HepG2 (cell line): ENCODE results near the gene RLN3. TPM values are rescaled to one million over a fixed set of nuclear protein-coding genes. Genes with fewer than 3 reads are reported as not detected.

Source experiments
- ETV6 ChIP-seq: sonication (generic); formaldehyde crosslinking; conservative IDR thresholded peaks from 2 replicates; pipeline ENCODE4 v1.4.0; 2020; ENCODE audit warnings: missing genetic modification reagents
- HNRNPL ChIP-seq: fragments of 200-400 bp; formaldehyde crosslinking; IDR thresholded peaks from 2 replicates; pipeline ENCODE4 v1.6.1; 2017; ENCODE audit warnings: mild to moderate bottlenecking, low read depth, low read length
- NCOA1 ChIP-seq: sonication (generic); formaldehyde crosslinking; IDR thresholded peaks from 2 replicates; pipeline ENCODE4 v1.9.0; 2021; ENCODE audit warnings: missing genetic modification reagents
- NFAT5 ChIP-seq: sonication (generic); formaldehyde crosslinking; IDR thresholded peaks from 2 replicates; pipeline ENCODE4 v1.4.0; 2020; ENCODE audit warnings: missing genetic modification reagents
- NR1H2 ChIP-seq: sonication (generic); formaldehyde crosslinking; IDR thresholded peaks from 2 replicates; pipeline ENCODE4 v1.8.1; 2022; ENCODE audit warnings: low read depth, missing genetic modification reagents, borderline replicate concordance
- ONECUT2 ChIP-seq: sonication (generic); formaldehyde crosslinking; IDR thresholded peaks from 2 replicates; pipeline ENCODE4 v1.4.0; 2020; ENCODE audit warnings: missing genetic modification reagents
- PAWR ChIP-seq: sonication (generic); formaldehyde crosslinking; IDR thresholded peaks from 2 replicates; pipeline ENCODE4 v1.4.0; 2020; ENCODE audit warnings: missing genetic modification reagents, mild to moderate bottlenecking, borderline replicate concordance
- PTBP1 ChIP-seq: fragments of 200-400 bp; formaldehyde crosslinking; IDR thresholded peaks from 2 replicates; pipeline ENCODE4 v1.6.1; 2018; ENCODE audit warnings: low read length, low read depth; ENCODE audit not compliant: poor library complexity, severe bottlenecking
- SMAD3 ChIP-seq: sonication (generic); formaldehyde crosslinking; IDR thresholded peaks from 2 replicates; pipeline ENCODE4 v1.4.0; 2020; ENCODE audit warnings: missing genetic modification reagents
- ZFY ChIP-seq: sonication (generic); formaldehyde crosslinking; IDR thresholded peaks from 2 replicates; pipeline ENCODE4 v1.4.0; 2020; ENCODE audit warnings: missing genetic modification reagents
- ZNF20 ChIP-seq: sonication (generic); formaldehyde crosslinking; IDR thresholded peaks from 2 replicates; pipeline ENCODE4 v1.4.0; 2020; ENCODE audit warnings: mild to moderate bottlenecking, moderate library complexity, missing genetic modification reagents
- ZNF296 ChIP-seq: sonication (generic); formaldehyde crosslinking; conservative IDR thresholded peaks from 2 replicates; pipeline ENCODE4 v1.5.0; 2020; ENCODE audit warnings: mild to moderate bottlenecking, missing genetic modification reagents
- ZNF816 ChIP-seq: sonication (generic); formaldehyde crosslinking; IDR thresholded peaks from 2 replicates; pipeline ENCODE4 v1.8.0; 2022; ENCODE audit warnings: missing genetic modification reagents, mild to moderate bottlenecking, borderline replicate concordance
- polyA plus RNA-seq, 8 experiments: library from polyadenylated mRNA; depleted of rRNA in 3 of 8; stranded (reverse) in 7 of 8; unstranded in 1 of 8; fragments of >200 nt; fragmentation: Illumina TruSeq in 4 of 8; extraction: Trizol in 4 of 8; gene quantifications; 2 replicates each; pipeline versions ENCODE4 v1.2.1 to v1.2.3, GENCODE V29; 2011 to 2016; ENCODE audit warnings: low read depth in 4 of 8, missing spikeins in 1 of 8, mixed read lengths in 1 of 8; ENCODE audit not compliant: insufficient read depth in 1 of 8
- total RNA-seq, 5 experiments: library from RNA; depleted of rRNA; stranded (reverse); fragments of >200 nt; fragmentation: Illumina TruSeq; extraction: Trizol; gene quantifications; 2 replicates each; pipeline ENCODE4 v1.2.3, GENCODE V29; 2016; ENCODE audit warnings: low read depth in 1 of 5
- TF ChIP-seq, protein P1 (sequence below), 2 experiments: sonication (generic) in 1 of 2; formaldehyde crosslinking in 1 of 2; IDR thresholded peaks; 2 replicates each; pipeline versions ENCODE4 v1.4.0 to v1.6.1; 2016 to 2020; ENCODE audit warnings: borderline replicate concordance in 1 of 2, low read depth in 1 of 2, mild to moderate bottlenecking in 1 of 2, missing genetic modification reagents in 1 of 2
- TF ChIP-seq, protein P2 (sequence below): sonication (generic); formaldehyde crosslinking; IDR thresholded peaks from 2 replicates; pipeline ENCODE4 v1.8.1; 2023; ENCODE audit warnings: missing genetic modification reagents, inconsistent platforms, borderline replicate concordance
- TF ChIP-seq, protein P3 (sequence below): sonication (generic); formaldehyde crosslinking; IDR thresholded peaks from 2 replicates; pipeline ENCODE4 v1.5.0; 2020; ENCODE audit warnings: missing genetic modification reagents

RLN3 gene
- total and polyA plus RNA-seq, 2 of the 13 experiments (the other 11 are each of a cell fraction or from before 2014, with no cell fraction given): not detected

GRCh38 chr19:14006766-14007562 lies 21.0 kb upstream of the RLN3 start (continued):
- 0 out of 2 replicates have a peak, but pooled peaks have one; percentile 5 for TF ChIP-seq NFAT5
- TF ChIP-seq ZNF296 (CRISPR knock-in tag): 0 out of 2 replicates have a peak, but pooled peaks have one; percentile 51
- TF ChIP-seq, protein P1, sequence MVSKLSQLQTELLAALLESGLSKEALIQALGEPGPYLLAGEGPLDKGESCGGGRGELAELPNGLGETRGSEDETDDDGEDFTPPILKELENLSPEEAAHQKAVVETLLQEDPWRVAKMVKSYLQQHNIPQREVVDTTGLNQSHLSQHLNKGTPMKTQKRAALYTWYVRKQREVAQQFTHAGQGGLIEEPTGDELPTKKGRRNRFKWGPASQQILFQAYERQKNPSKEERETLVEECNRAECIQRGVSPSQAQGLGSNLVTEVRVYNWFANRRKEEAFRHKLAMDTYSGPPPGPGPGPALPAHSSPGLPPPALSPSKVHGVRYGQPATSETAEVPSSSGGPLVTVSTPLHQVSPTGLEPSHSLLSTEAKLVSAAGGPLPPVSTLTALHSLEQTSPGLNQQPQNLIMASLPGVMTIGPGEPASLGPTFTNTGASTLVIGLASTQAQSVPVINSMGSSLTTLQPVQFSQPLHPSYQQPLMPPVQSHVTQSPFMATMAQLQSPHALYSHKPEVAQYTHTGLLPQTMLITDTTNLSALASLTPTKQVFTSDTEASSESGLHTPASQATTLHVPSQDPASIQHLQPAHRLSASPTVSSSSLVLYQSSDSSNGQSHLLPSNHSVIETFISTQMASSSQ (IDR thresholded peaks at IDR 0.05; ENCODE audit: low read depth): no peak
- TF ChIP-seq, protein P1 (CRISPR knock-in tag; IDR thresholded peaks at IDR 0.05; ENCODE audit: borderline replicate concordance): no peak
- peak; percentile 63; the same call in 1 of the 2 replicates for TF ChIP-seq SMAD3 (CRISPR knock-in tag)
- peak; percentile 85 for TF ChIP-seq ZFY (CRISPR knock-in tag)
- TF ChIP-seq NR1H2 (CRISPR knock-in tag): no peak
- TF ChIP-seq, protein P2, sequence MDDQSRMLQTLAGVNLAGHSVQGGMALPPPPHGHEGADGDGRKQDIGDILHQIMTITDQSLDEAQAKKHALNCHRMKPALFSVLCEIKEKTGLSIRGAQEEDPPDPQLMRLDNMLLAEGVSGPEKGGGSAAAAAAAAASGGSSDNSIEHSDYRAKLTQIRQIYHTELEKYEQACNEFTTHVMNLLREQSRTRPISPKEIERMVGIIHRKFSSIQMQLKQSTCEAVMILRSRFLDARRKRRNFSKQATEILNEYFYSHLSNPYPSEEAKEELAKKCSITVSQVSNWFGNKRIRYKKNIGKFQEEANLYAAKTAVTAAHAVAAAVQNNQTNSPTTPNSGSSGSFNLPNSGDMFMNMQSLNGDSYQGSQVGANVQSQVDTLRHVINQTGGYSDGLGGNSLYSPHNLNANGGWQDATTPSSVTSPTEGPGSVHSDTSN (CRISPR knock-in tag): no peak
- TF ChIP-seq HNRNPL: no peak
- TF ChIP-seq ETV6 (CRISPR knock-in tag): peak; percentile 62; the same call in 1 of the 2 replicates
- TF ChIP-seq PTBP1: no peak
- no peak for TF ChIP-seq PAWR (CRISPR knock-in tag)
- TF ChIP-seq, protein P3, sequence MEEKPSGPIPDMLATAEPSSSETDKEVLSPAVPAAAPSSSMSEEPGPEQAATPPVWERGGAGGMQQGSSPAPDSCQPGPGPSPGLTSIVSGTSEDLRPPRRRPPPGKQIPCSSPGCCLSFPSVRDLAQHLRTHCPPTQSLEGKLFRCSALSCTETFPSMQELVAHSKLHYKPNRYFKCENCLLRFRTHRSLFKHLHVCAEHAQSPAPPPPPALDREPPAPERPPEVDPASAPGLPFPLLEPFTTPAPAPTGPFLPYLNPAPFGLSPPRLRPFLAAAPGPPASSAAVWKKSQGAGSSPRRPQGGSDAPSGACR (CRISPR knock-in tag): no peak
- TF ChIP-seq NCOA1 (CRISPR knock-in tag): peak; percentile 90
- TF ChIP-seq ZNF20 (CRISPR knock-in tag): no peak
- peak; percentile 69; the same call in 1 of the 2 replicates for TF ChIP-seq ZNF816 (CRISPR knock-in tag)
- peak; percentile 30; the same call in 1 of the 2 replicates for TF ChIP-seq ONECUT2 (CRISPR knock-in tag)
